ENCODE results near the gene PCBP3.

DNA sequence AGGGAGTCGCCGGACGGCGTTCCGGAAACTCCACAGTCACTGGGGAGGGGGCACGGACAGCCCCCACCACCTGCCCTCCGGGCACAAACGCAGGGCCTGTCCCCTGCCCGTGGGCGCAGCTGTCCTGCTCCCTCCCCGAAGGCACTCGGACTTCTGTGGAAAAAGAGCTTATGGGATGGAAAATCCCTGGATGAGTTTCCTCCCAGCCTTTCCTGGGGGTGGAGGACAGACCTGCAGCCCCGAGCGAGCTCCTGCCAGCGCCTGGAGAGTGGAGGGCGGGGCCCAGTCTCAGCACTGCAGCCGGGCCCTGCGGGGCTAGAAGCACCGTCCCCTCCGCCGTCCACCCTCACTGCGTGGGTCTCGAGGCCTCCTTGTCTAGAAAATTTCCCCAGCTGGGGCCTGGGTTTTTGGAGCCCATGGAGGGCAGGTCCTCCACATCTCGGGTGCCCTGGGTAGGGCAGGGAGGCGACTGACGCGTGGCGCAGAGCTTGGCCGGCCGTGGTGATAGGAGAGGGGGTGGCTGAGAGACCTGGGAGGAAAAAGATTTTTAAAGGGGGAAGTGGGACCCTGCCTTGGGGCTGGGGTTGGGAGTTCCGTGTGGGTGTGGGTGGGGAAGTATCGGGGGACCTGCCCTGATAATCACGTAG, 331.6 kb downstream of the PCBP3 start:
- TF ChIP-seq, protein P1, sequence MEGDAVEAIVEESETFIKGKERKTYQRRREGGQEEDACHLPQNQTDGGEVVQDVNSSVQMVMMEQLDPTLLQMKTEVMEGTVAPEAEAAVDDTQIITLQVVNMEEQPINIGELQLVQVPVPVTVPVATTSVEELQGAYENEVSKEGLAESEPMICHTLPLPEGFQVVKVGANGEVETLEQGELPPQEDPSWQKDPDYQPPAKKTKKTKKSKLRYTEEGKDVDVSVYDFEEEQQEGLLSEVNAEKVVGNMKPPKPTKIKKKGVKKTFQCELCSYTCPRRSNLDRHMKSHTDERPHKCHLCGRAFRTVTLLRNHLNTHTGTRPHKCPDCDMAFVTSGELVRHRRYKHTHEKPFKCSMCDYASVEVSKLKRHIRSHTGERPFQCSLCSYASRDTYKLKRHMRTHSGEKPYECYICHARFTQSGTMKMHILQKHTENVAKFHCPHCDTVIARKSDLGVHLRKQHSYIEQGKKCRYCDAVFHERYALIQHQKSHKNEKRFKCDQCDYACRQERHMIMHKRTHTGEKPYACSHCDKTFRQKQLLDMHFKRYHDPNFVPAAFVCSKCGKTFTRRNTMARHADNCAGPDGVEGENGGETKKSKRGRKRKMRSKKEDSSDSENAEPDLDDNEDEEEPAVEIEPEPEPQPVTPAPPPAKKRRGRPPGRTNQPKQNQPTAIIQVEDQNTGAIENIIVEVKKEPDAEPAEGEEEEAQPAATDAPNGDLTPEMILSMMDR (conservative IDR thresholded peaks at IDR 0.05), result no peak
- TF ChIP-seq ZFX (IDR thresholded peaks at IDR 0.05), result no peak

Data from C4-2B (cell line).